Activated CD8-positive, alpha-beta memory T cell treated with anti-CD3 and anti-CD28 coated beads for 24 hours (primary cell): ENCODE data around the gene CMTM8.
"Not testable (repeated sequence)": the region's sequence is repeated elsewhere in the genome, so short reads cannot be mapped to it uniquely, and the experiment has no call there.

ENCODE experiments used
- DNase-seq: peaks from one replicate; pipeline ENCODE4 v3.0.0-alpha.2; 2020

The CMTM8 gene, protein sequence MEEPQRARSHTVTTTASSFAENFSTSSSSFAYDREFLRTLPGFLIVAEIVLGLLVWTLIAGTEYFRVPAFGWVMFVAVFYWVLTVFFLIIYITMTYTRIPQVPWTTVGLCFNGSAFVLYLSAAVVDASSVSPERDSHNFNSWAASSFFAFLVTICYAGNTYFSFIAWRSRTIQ

GRCh38 chr3:32238453-32239306 lies at the start of gene CMTM8:
Gene CMTM8 (plus strand): TSS chr3:32238680. CDS start chr3:32238973, 293 bp downstream.
- peak; percentile 78 for DNase-seq

GRCh38 chr3:32189693-32190092 lies 48.8 kb upstream of the CMTM8 start:
- DNase-seq, result no peak

GRCh38 chr3:32190556-32190955 lies 47.9 kb upstream of the CMTM8 start:
- not testable (repeated sequence) for DNase-seq

GRCh38 chr3:32193101-32193500 lies 45.4 kb upstream of the CMTM8 start:
- DNase-seq, result no peak

DNA sequence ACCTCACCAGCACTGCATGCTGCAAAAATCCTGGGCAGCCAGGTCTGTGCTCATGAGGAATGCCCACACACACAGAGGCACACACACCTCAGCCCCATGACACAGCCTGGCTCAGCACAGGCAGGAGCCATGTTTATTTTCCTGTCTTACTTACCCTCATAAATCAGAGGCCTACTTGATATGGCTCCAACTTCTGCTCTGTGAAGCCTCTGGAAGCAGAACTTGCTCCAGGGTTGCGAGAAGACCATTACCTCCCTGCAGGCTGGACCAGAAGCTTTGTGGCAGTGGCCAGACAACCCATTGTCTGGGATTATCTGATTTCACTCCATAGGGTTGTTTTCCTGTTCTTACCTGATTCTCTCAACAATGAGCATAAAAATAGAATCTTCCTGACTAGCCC lies 43.8 kb upstream of the CMTM8 start:
- DNase-seq, result no peak

DNA sequence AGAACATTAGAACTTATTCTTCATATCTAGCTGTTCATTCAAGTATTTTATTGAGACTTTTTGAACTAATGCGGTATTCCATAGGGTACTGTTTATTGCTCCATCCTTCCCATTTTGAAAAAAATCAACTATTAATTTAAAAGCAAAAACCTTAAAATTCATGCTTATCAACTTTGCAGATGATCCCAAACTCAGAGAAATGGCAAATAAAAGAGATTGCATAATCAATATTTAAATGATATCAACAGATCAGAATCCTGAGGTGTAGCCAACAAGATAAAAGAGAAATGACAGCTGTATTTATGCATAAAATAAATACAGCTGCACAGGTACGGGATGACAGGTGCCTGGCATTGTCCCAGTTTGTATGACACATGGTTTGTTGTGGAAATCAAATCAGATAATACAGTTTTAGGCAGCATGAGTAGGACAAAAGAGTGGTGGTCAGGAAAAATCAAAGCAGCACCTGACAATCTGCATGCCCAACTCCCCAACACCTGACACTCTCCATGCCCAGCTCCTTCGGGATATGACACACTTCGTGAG lies 42.4 kb upstream of the CMTM8 start:
- no peak for DNase-seq

GRCh38 chr3:32197991-32198390 lies 40.5 kb upstream of the CMTM8 start:
- DNase-seq, result no peak

DNA sequence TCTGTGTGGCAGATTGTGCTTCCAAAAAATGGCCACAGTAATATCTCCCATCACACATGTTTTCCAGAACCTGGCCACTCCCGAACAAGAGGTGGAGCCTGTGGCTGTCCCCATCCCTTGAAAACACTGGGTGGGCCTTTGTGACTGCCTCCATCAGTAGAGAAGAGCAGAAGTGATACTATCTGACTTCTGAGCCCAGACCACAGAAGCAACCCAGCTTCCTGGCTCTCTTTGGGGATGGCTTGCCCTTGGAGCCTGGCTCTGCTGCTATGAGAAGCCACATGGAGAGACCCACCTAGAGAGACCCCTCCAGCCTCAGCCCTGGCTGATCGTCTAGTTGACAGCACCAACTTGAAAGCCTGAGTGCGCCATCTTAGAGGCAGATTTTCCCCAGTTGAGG lies 39.8 kb upstream of the CMTM8 start:
- DNase-seq, result no peak

DNA sequence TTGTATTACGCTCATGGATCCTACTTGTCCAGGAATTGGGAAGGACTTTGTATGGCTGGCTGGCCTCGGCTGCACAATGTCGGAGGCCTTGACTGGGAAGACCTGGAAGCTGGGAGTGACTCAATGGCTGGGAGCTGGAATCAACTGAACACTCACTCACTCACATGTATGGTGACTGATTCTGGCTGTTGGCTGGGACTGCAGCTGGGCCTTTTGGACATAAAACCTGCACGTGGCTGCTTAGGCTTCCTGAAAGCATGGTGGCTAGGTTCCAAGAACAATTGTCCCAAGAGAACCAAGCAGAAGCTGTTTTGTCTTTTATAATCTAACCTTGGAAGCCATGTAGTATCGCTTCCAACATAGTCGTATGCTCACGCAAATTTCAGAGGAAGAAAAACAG lies 38.0 kb upstream of the CMTM8 start:
- no peak for DNase-seq

GRCh38 chr3:32200992-32201758 lies 37.3 kb upstream of the CMTM8 start:
- DNase-seq, result no peak

- no peak for DNase-seq
Observed at GRCh38 chr3:32202496-32202895, 36.0 kb upstream of the CMTM8 start.

DNA sequence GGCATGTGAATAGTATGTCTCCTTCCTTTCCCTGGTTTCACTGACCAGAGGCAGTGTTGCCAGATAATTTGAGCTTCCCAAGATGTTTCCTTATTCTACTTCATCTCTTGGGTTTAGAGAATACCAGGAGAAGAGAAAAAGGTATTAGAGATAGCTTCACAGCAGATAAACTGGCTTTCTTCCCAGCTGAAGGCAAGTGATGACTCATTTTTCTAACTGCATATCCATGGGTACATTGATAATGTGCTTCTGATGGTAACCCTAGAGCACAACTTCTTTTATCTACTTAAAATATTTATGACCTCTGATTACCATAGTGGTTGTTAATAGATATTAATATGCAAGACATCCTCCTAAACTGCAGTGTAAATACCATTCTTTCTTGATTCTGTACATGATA lies 34.6 kb upstream of the CMTM8 start:
- DNase-seq, result no peak

DNA sequence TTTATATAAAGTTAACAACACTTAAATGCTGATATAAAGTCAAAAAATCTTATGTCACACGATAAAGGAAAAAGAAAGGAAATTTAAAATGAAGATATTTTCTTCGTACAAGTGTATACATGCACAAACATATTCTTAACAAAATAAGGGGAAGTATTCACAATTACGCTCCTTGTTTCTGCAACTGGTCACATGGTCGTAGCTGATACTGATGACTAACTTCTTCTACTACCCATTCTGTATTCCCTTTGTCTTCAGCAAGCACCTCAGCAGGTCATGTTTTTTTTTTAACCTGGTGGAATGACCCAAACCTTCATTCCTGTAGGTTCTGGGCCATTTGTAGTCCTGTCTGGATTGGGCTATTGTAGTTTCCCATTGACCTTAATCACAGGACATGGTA lies 30.0 kb upstream of the CMTM8 start:
- no peak for DNase-seq

DNA sequence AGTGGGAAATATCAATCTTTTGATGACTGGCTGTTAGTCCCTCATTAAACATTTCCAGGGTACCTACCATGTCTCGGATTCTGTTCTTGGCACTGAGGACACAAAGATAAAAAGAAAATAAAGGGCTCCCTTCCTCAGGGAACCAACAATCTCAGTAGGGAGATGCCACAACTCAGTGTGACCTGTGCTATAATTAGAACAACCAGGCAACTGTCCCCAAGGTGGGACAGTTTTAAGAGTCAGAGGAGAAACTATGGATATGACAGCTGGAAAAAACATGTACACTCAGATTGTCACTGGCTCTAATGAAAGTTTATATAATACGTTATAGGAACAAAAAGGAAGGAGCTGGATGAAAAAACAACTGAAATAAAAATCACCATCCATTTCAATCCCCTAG lies 23.3 kb upstream of the CMTM8 start:
- DNase-seq, result no peak

DNA sequence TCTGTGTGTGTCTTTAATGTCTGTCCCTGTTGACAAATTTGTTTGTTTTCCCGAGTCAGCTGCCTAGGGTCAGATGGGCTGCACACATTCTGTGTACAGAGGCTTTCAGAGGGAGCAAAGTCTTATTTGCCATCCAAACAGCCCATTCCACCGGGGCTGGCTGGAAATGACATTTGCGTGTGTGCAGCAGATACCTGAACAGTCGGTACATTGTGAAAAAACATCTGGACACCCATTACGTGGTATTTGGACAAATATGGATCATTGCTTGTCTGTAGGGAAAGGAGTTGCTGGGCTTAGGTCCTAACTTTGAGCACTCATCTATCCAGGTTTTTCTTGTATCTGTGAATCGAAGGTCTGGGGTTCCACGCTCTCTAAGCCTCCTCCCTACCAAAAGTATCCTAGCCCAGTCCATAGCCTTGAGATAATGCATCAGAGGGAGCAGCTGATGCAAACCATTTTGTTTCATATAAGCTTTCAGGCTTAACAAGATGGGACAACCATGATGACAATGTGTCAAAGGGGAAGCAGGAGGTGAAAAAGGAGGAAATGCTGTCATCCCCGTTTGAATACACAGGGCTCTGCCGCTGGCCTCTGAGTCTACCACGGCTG lies 22.2 kb upstream of the CMTM8 start:
- DNase-seq, result no peak

- no peak for DNase-seq
Observed at GRCh38 chr3:32217339-32217738, 21.1 kb upstream of the CMTM8 start.

- DNase-seq, result no peak
Observed at GRCh38 chr3:32219537-32219936, 18.9 kb upstream of the CMTM8 start.

DNA sequence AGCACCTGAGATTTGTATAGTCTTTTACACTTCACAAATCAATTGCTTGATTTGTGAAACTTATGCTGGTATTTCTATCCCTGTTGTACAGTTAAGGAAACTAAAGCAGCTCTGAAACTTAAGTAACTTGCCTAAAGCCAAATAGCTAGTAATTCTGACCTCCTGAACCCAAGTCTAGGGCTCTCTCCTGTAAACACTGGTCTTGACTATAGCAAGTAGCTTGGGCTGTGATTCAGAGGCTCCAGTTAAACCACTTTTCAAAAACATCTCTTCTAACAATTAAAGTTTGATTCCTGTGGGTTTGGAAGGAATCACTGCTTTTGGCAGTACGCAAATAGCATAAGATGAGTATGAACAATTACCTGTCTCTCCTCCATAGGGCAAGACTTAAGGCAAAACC lies 18.5 kb upstream of the CMTM8 start:
- no peak for DNase-seq

DNA sequence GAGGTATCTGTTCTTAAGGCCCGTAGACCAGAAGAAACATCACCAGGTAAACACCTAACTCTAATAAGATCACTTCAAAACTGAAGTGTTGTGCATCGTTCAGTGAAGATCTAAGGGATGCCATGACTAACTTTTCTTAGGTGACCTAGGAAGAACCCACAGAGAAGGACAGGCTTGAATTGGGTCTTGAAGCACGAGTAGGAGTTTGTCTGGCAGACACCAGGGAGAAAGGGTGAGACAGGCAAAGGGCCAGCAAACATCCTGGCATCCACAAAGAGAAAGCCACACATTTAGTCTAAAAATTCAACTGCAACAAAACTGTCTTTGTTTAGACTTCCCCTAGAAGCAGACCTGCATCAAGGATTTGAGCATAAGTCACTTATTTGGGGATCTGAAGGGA lies 15.5 kb upstream of the CMTM8 start:
- DNase-seq, result no peak

- no peak for DNase-seq
Observed at GRCh38 chr3:32224016-32224516, 14.4 kb upstream of the CMTM8 start.

- no peak for DNase-seq
Observed at GRCh38 chr3:32226875-32227500, 11.5 kb upstream of the CMTM8 start.

DNA sequence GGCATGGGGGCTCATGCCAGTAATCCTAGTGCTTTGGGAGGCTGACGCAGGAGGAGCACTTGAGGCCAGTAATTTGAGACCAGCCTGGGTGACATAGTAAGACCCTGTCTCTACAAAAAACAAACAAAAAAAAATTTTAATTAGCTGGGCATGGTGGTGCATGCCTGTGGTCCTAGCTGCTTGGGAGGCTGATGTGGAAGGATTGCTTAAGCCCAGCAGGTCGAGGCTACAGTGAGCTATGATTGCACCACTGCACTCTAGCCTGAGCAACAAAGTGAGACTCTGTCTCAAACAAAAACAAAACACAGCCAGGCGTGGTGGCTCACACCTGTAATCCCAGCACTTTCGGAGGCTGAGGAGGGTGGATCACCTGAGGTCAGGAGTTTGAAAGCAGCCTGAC lies 9.7 kb upstream of the CMTM8 start:
- DNase-seq, result not testable (repeated sequence)
